NCI-H748 treated with DMSO at 0.1 percent for 48 hours (cell line): ENCODE results near the gene PTCD2.

Experiments
- DNase-seq: peaks from one replicate; lab custom pipeline; 2025; lab: John Stamatoyannopoulos, UW

Gene PTCD2

GRCh38 chr5:72417333-72418062, 97.3 kb downstream of the PTCD2 start:
- no peak for DNase-seq
